Upper lobe of left lung (tissue), 6 donors: ENCODE results near the gene COA7. TPM values are rescaled to one million over a fixed set of nuclear protein-coding genes. Genes with fewer than 3 reads are reported as not detected.
"Not testable (repeated sequence)": the region's sequence is repeated elsewhere in the genome, so short reads cannot be mapped to it uniquely, and the experiment has no call there.

Experiments
- ATAC-seq, 2 donors: fragments of 200-7000 bp; cut with Tn5 transposase; one replicate each; pipeline ENCODE4 v1.9.1; 2022; ENCODE audit warnings: mild to moderate bottlenecking in 2 of 2, moderate library complexity in 2 of 2; ENCODE audit not compliant: low FRiP score in 2 of 2
- DNase-seq, 2 donors: peaks; one replicate each; pipeline ENCODE4 v3.0.0-alpha.2; 2019 to 2020
- H3K27ac ChIP-seq, 4 donors: fragments of 200-600 bp; sonication (generic); one replicate each; pipeline ENCODE4 v1.5.1; 2016 to 2019
- H3K27me3 ChIP-seq, 4 donors: fragments of 200-600 bp; sonication (generic); one replicate each; pipeline ENCODE4 v1.5.1; 2017 to 2019
- H3K36me3 ChIP-seq, 4 donors: fragments of 200-600 bp; sonication (generic); one replicate each; pipeline ENCODE4 v1.5.1; 2016 to 2019
- H3K4me1 ChIP-seq, 4 donors: fragments of 200-600 bp; sonication (generic); one replicate each; pipeline ENCODE4 v1.5.1; 2018 to 2019
- H3K4me3 ChIP-seq, 4 donors: fragments of 200-600 bp; sonication (generic); one replicate each; pipeline ENCODE4 v1.5.1; 2017 to 2019; ENCODE audit warnings: mild to moderate bottlenecking in 2 of 4, moderate library complexity in 1 of 4
- H3K9me3 ChIP-seq, 4 donors: fragments of 200-600 bp; sonication (generic); one replicate each; pipeline ENCODE4 v1.5.1; 2018 to 2019
- EP300 ChIP-seq, 4 donors: sonication (generic); formaldehyde crosslinking; IDR thresholded peaks; one replicate each; pipeline ENCODE4 v1.5.1; 2017; ENCODE audit warnings: antibody characterized with exemption in 4 of 4, control low read depth in 2 of 4
- POLR2A ChIP-seq, 4 donors: fragments of 450-650 bp; IDR thresholded peaks; one replicate each; pipeline ENCODE4 v1.5.1; 2016 to 2017; ENCODE audit warnings: antibody characterized with exemption in 4 of 4, mild to moderate bottlenecking in 2 of 4
- POLR2AphosphoS5 ChIP-seq, 2 donors: sonication (generic); formaldehyde crosslinking; IDR thresholded peaks; one replicate each; pipeline ENCODE4 v1.5.1; 2017; ENCODE audit warnings: antibody characterized with exemption in 2 of 2
- WGBS, 2 donors: methylation state at CpG; one replicate each; pipeline ENCODE4 v1.1.5; 2017 to 2018; 5-methylcytosine and 5-hydroxymethylcytosine counted together
- total RNA-seq, 6 donors: library from RNA; depleted of rRNA in 4 of 6; stranded (reverse); fragments of >200 nt in 4 of 6; gene quantifications; one replicate each; pipeline versions ENCODE4 v1.1.0 to v1.2.1, GENCODE V29; 2016 to 2021
- TF ChIP-seq, protein P1 (sequence below), 6 experiments: fragments of 450-650 bp in 4 of 6; fragments of 200-600 bp in 2 of 6; sonication (generic) in 2 of 6; IDR thresholded peaks; one replicate each; pipeline ENCODE4 v1.5.1; 2016 to 2019; ENCODE audit warnings: antibody characterized with exemption in 6 of 6
- donor health status: DM: no; HTN: no; CAD: no; lungs with moderate emphysema.
- donor health status: DM: no; HTN: yes; CAD: no; lungs with severe emphysema.

Gene COA7
- total RNA-seq, 6 donors from 2014 or later: 2.2 to 20.8 (median 10.6) TPM

DNA sequence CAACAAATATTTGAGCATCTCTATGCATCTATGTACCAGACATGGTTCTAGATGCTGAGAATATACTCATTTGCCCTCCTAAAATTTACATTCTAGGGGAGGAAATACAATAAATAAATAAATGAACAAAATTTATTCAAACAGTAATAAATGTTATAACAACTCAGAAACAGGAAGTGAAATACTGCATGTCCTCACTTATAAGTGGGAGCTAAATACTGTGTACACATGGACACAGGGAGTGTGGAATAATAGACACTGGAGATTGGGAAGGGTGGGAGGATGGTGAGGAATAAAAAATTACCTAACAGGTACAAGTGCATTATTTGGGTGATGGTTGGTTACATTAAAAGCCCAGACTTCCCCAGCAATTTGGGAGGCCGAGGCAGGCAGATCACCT lies 4.3 kb downstream of the COA7 start:
- H3K4me1 ChIP-seq: peaks cover 3 to 18% (median 6%) of the 10 kb centered on the region in 4 donors
- H3K27me3 ChIP-seq: no peaks in the 10 kb centered on the region
- H3K9me3 ChIP-seq: no peaks in the 10 kb centered on the region
- ATAC-seq (no peak), DNase-seq (no peak)
- peaks cover 0 to 26% (median 13%) of the 10 kb centered on the region in 4 donors for H3K36me3 ChIP-seq
- 96 to 100% methylated on average over 1 of the region's 1 CpG for WGBS, 2 donors
- H3K27ac ChIP-seq: no peak overlapping the region
- no peak overlapping the region for H3K4me3 ChIP-seq
- TF ChIP-seq, protein P1, sequence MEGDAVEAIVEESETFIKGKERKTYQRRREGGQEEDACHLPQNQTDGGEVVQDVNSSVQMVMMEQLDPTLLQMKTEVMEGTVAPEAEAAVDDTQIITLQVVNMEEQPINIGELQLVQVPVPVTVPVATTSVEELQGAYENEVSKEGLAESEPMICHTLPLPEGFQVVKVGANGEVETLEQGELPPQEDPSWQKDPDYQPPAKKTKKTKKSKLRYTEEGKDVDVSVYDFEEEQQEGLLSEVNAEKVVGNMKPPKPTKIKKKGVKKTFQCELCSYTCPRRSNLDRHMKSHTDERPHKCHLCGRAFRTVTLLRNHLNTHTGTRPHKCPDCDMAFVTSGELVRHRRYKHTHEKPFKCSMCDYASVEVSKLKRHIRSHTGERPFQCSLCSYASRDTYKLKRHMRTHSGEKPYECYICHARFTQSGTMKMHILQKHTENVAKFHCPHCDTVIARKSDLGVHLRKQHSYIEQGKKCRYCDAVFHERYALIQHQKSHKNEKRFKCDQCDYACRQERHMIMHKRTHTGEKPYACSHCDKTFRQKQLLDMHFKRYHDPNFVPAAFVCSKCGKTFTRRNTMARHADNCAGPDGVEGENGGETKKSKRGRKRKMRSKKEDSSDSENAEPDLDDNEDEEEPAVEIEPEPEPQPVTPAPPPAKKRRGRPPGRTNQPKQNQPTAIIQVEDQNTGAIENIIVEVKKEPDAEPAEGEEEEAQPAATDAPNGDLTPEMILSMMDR (IDR thresholded peaks at IDR 0.05): no peak
- no peak for TF ChIP-seq POLR2A (IDR thresholded peaks at IDR 0.05)

DNA sequence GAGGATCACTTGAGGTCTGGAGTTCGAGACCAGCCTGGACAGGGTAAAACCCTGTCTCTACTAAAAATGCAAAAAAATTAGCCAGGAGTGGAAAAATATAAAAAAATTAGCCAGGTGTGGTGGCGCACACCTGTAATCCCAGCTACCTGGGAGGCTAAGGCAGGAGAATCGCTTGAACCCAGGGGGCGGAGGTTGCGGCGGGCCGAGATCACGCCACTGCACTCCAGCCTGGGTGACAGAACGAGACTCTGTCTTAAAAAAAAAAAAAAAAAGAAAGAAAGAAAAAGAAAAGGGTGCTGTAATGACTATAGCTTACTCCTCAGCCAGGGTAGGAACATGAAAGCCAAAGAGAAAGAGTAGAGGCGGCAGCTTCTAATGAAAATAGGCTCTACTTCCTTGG lies 4.8 kb downstream of the COA7 start:
- H3K27ac ChIP-seq, ATAC-seq, H3K4me3 ChIP-seq, H3K27me3 ChIP-seq, H3K9me3 ChIP-seq: not testable (repeated sequence)
- H3K4me1 ChIP-seq: peaks cover 3 to 13% (median 4%) of the 10 kb centered on the region in 4 donors
- peaks cover 0 to 29% (median 15%) of the 10 kb centered on the region in 4 donors for H3K36me3 ChIP-seq
- 95 to 98% methylated on average over 10 of the region's 10 CpGs for WGBS, 2 donors
- DNase-seq: peak in 1 of 2 donors; percentile 52

DNA sequence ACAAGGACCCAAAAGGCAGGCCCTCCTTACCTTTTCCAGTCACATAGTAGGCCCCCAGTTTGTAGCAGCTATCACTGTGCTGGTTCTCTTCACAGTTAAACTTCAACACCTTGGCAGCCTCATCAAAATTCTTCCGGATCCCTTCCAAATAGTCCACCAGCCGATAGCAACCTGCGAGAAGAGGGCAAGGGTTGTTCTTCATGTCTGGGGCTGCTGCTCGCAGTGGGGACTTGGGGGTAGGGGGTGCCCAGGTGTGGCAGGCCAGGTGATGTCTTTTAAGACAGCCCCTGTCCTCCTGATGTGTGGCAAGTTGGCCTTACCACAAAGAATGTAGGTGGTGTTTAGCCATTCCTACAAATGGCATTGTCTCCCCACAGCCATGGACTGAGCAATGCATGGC lies 5.5 kb downstream of the COA7 start:
- Histone ChIP-seq H3K4me1 (peaks cover 3 to 11% (median 4%) of the 10 kb centered on the region in 4 donors), H3K4me3 (no peak overlapping the region), H3K27ac (no peak overlapping the region), H3K36me3 (peaks cover 0 to 36% (median 21%) of the 10 kb centered on the region in 4 donors), H3K9me3 (no peaks in the 10 kb centered on the region), H3K27me3 (no peaks in the 10 kb centered on the region)
- TF ChIP-seq, protein P1 (IDR thresholded peaks at IDR 0.05): no peak
- no peak for TF ChIP-seq POLR2AphosphoS5 (IDR thresholded peaks at IDR 0.05)
- TF ChIP-seq POLR2A (IDR thresholded peaks at IDR 0.05): no peak
- no peak for TF ChIP-seq EP300 (IDR thresholded peaks at IDR 0.05)
- DNase-seq (no peak), ATAC-seq (no peak)
- 97 to 100% methylated on average over 4 of the region's 4 CpGs for WGBS, 2 donors

DNA sequence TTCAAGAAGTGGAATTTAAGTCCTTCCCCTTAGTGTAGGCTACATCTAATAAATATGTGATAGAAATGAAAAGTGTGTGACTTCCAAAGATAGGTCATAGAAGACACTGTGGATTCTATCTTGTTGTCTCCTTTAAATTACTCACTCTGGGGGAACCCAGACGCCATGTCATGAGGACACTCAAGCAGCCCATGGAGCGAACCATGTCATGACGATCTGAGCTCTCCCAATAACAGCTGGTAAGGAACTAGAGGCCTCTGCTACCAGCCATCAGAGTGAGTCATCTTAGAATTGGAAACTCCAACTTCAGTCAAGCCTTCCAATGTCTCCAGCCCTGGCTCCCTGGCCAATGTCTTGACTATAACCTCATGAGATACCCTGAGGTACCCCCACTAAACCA lies 6.3 kb downstream of the COA7 start:
- H3K9me3 ChIP-seq: no peaks in the 10 kb centered on the region
- no peak for TF ChIP-seq POLR2A (IDR thresholded peaks at IDR 0.05)
- no peak for TF ChIP-seq EP300 (IDR thresholded peaks at IDR 0.05)
- TF ChIP-seq, protein P1 (IDR thresholded peaks at IDR 0.05): no peak
- no peak for TF ChIP-seq POLR2AphosphoS5 (IDR thresholded peaks at IDR 0.05)
- peaks cover 0 to 45% (median 27%) of the 10 kb centered on the region in 4 donors for H3K36me3 ChIP-seq
- DNase-seq: no peak
- peaks cover 0 to 3% (median under 1%) of the 10 kb centered on the region in 4 donors for H3K4me1 ChIP-seq
- no peaks in the 10 kb centered on the region for H3K27me3 ChIP-seq
- WGBS, 2 donors: 95 to 100% methylated on average over 3 of the region's 3 CpGs
- no peak overlapping the region for H3K4me3 ChIP-seq
- H3K27ac ChIP-seq: no peak overlapping the region
- ATAC-seq: no peak

DNA sequence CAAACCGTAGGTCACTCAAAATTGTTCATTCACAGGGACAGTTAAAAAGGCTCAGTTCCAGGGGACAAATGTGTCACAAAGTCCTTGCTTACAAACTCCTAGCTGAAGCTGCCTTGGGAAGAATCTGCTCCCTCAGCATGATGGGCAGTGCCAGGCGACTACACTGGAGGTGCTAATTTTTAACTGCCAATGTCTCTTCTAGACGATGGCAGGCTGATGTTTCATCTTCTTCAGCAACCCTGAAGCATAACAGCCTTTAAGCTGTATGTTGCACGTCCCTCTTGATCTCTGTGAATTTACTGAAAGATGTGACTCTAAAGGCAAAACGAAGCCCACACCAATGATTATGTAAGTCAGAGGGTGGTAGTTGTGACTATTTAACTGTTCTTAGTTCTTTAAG lies 11.3 kb downstream of the COA7 start:
- Histone ChIP-seq H3K9me3 (no peaks in the 10 kb centered on the region), H3K27me3 (no peaks in the 10 kb centered on the region), H3K4me1 (peaks cover 0 to 8% (median 3%) of the 10 kb centered on the region in 4 donors), H3K36me3 (peaks cover 0 to 36% (median 21%) of the 10 kb centered on the region in 4 donors), H3K4me3 (no peak overlapping the region), H3K27ac (no peak overlapping the region)
- no peak for DNase-seq
- no peak for ATAC-seq
- no peak for TF ChIP-seq POLR2AphosphoS5 (IDR thresholded peaks at IDR 0.05)
- 91 to 95% methylated on average over 5 of the region's 5 CpGs for WGBS, 2 donors

DNA sequence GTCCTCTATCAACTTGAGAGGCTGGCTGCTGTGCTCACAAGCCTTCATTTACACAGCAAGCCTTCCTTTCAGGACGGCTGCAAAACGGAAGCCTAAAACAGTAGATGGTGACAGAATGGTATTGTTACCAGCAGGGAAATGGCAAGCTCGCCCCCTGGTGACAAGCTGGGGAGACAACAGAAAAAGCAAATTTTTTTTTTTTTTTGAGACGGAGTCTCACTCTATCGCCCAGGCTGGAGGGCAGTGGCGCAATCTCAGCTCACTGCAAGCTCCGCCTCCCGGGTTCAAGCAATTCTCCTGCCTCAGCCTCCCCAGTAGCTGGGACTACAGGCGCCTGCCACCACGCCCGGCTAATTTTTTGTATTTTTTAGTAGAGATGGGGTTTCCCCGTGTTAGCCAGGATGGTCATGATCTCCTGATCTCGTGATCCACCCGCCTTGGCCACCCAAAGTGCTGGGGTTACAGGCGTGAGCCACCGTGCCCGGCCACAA lies 11.8 kb downstream of the COA7 start:
- H3K4me3 ChIP-seq, H3K27ac ChIP-seq, H3K27me3 ChIP-seq, H3K4me1 ChIP-seq, H3K9me3 ChIP-seq: not testable (repeated sequence)
- H3K36me3 ChIP-seq: peaks cover 0 to 32% (median 18%) of the 10 kb centered on the region in 4 donors
- DNase-seq: peak; percentile 25 to 82
- ATAC-seq: peak; percentile 77 to 87
- TF ChIP-seq, protein P1 (IDR thresholded peaks at IDR 0.05): peak; percentile 52 to 81 (median 70)
- WGBS, 2 donors: 51 to 53% methylated on average over 16 to 17 of the region's 17 CpGs
